ENCODE data around the gene ABCA2. TPM values are rescaled to one million over a fixed set of nuclear protein-coding genes. Genes with fewer than 3 reads are reported as not detected.
A peak's percentile ranks its signal among the peaks of the same experiment; 100 is the strongest.

ABCA2 gene
- total and polyA plus RNA-seq, 4 donors = 2.9 to 15.2 (median 12.3) TPM

GRCh38 chr9:136997830-136998234, 30.2 kb downstream of the ABCA2 start (continued):
- TF ChIP-seq CTCF (IDR thresholded peaks at IDR 0.05; ENCODE audit: low read depth, low read length, missing input control) = no peak
- TF ChIP-seq TAF1 (conservative IDR thresholded peaks at IDR 0.05) = no peak

DNA sequence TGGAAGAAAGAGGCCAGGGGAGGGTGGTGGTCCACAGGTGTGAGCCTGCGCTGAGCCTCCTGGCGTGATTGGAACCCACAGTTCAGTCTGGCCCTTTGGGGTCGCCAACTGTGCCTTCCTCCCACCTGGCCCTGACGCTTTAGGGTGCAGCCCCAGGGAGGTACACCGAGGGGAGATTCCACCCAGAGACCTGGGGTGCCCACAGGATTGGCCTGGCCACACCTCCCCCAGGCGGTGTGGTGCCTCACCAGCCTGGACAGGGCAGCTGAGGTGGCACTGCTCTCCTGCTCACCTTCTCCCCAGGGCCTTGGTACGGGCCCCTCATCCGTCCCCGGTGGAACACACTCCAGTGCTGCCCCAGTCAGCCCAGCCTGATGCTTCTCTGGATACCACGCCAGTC, 30.7 kb downstream of the ABCA2 start:
- Histone ChIP-seq H3K27ac (ENCODE audit: low read depth in 1 of 2, low read length in 2 of 2) (peak overlapping the region in 1 of 2 donors; percentile 28), H3K9ac (ENCODE audit: low read depth in 1 of 2, low read length in 2 of 2) (no peak overlapping the region), H3K4me3 (ENCODE audit: low read depth in 1 of 3, low read length in 3 of 3) (no peak overlapping the region), H3K9me3 (ENCODE audit: control insufficient read depth in 4 of 4, low read length in 3 of 4) (no peaks in the 10 kb centered on the region), H3K4me1 (ENCODE audit: control insufficient read depth in 4 of 4, insufficient read depth in 4 of 4, low read length in 3 of 4) (peaks cover 9 to 36% (median 15%) of the 10 kb centered on the region in 4 donors), H3K27me3 (ENCODE audit: control insufficient read depth in 4 of 4, insufficient read depth in 4 of 4, low read length in 3 of 4) (no peaks in the 10 kb centered on the region), H3K36me3 (ENCODE audit: control insufficient read depth in 4 of 4, insufficient read depth in 3 of 4, low read depth in 1 of 4, low read length in 3 of 4) (peaks cover 0 to 3% (median 0%) of the 10 kb centered on the region in 4 donors)
- 74% methylated on average over 10 of the region's 10 CpGs for WGBS
- DNase-seq (ENCODE audit: low spot score) = no peak
- TF ChIP-seq RXRA (IDR thresholded peaks at IDR 0.05) (no peak), GABPA (IDR thresholded peaks at IDR 0.05 in 1 of 2, conservative IDR thresholded peaks at IDR 0.05 in 1 of 2) (no peak), CTCF (IDR thresholded peaks at IDR 0.05; ENCODE audit: low read depth, low read length, missing input control) (no peak), RAD21 (IDR thresholded peaks at IDR 0.05) (no peak), SP1 (IDR thresholded peaks at IDR 0.05) (no peak), FOXA1 (IDR thresholded peaks at IDR 0.05) (no peak), EGR1 (IDR thresholded peaks at IDR 0.05; ENCODE audit: low read depth in 2 of 2) (no peak), TAF1 (conservative IDR thresholded peaks at IDR 0.05) (no peak), YY1 (IDR thresholded peaks at IDR 0.05) (no peak)
- TF ChIP-seq, protein P1, sequence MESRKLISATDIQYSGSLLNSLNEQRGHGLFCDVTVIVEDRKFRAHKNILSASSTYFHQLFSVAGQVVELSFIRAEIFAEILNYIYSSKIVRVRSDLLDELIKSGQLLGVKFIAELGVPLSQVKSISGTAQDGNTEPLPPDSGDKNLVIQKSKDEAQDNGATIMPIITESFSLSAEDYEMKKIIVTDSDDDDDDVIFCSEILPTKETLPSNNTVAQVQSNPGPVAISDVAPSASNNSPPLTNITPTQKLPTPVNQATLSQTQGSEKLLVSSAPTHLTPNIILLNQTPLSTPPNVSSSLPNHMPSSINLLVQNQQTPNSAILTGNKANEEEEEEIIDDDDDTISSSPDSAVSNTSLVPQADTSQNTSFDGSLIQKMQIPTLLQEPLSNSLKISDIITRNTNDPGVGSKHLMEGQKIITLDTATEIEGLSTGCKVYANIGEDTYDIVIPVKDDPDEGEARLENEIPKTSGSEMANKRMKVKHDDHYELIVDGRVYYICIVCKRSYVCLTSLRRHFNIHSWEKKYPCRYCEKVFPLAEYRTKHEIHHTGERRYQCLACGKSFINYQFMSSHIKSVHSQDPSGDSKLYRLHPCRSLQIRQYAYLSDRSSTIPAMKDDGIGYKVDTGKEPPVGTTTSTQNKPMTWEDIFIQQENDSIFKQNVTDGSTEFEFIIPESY (IDR thresholded peaks at IDR 0.05) = no peak

DNA sequence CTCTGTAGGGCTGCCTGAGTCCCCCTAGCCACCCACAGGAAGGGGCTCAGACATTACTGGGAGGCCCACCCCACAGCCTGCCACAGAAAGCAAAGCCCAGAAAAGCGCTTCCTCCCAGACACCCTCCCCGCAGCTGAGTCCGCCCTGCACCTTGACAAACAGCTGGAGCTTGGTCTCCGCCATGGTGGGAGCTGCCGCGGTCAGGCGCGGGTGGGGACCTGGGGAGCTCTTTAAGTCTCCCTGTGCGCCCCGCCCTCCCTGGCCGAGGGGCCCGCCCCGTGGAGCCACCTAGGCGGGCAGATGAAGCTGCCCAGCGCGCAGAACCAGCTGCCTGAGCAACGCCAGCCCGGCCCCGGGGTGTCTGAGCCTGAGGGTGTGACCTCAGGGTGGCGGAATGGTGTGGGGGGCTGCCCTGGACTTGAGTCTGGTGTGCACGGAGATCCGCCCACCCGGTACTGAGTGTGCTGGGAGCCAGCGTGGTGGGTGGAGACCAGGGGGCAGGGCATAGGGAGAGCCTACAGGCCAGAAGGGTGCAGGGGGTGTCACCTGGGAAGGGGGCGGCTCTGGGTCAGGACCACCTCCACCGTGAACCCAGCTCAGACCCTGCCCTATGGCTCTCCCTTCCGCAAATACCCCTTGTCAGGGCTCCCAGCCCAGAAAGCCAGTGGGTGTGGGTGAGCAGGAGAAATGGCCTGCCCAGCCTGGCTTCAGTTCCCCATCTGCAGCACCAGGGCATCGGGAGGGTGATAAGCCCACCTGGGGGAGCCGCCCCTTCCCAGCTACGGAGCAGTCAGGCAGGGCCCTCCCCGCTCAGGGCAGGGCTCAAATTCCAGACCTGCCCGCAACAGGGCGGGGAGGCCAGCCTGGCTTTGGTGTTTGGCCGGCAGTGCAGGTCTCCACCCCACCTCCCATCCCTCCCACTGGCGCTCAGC, 31.4 kb downstream of the ABCA2 start, which contains the start of gene CLIC3:
TSS of gene CLIC3 (minus strand) at position 208 of the 932 bp plus-strand sequence. CDS start at position 183, 25 bp downstream.
- Histone ChIP-seq H3K9ac (ENCODE audit: low read depth in 1 of 2, low read length in 2 of 2) (no peak within 1 kb of the TSS), H3K4me3 (ENCODE audit: low read depth in 1 of 3, low read length in 3 of 3) (no peak within 1 kb of the TSS), H3K4me1 (ENCODE audit: control insufficient read depth in 4 of 4, insufficient read depth in 4 of 4, low read length in 3 of 4) (peaks cover 7 to 32% (median 15%) of the 10 kb centered on the region in 4 donors), H3K27me3 (ENCODE audit: control insufficient read depth in 4 of 4, insufficient read depth in 4 of 4, low read length in 3 of 4) (no peaks in the 10 kb centered on the region), H3K9me3 (ENCODE audit: control insufficient read depth in 4 of 4, low read length in 3 of 4) (no peaks in the 10 kb centered on the region), H3K27ac (ENCODE audit: low read depth in 1 of 2, low read length in 2 of 2) (peak within 1 kb of the TSS in 1 of 2 donors; percentile 12), H3K36me3 (ENCODE audit: control insufficient read depth in 4 of 4, insufficient read depth in 3 of 4, low read depth in 1 of 4, low read length in 3 of 4) (peaks cover 0 to 3% (median 0%) of the 10 kb centered on the region in 4 donors)
- DNase-seq (ENCODE audit: low spot score) = no peak
- 26% methylated on average over 35 of the region's 35 CpGs for WGBS
- TF ChIP-seq HNF4A (conservative IDR thresholded peaks at IDR 0.05) = no peak
- TF ChIP-seq ATF3 (IDR thresholded peaks at IDR 0.05) = no peak
- no peak for TF ChIP-seq JUND (IDR thresholded peaks at IDR 0.05)
- TF ChIP-seq, protein P1 (IDR thresholded peaks at IDR 0.05) = no peak
- TF ChIP-seq RAD21 (IDR thresholded peaks at IDR 0.05) = no peak
- no peak for TF ChIP-seq RXRA (IDR thresholded peaks at IDR 0.05)
- TF ChIP-seq FOXA2 (IDR thresholded peaks at IDR 0.05) = no peak
- TF ChIP-seq TAF1 (conservative IDR thresholded peaks at IDR 0.05) = no peak
- no peak for TF ChIP-seq GABPA (IDR thresholded peaks at IDR 0.05 in 1 of 2, conservative IDR thresholded peaks at IDR 0.05 in 1 of 2)
- TF ChIP-seq YY1 (IDR thresholded peaks at IDR 0.05) = no peak
- TF ChIP-seq, protein P2, sequence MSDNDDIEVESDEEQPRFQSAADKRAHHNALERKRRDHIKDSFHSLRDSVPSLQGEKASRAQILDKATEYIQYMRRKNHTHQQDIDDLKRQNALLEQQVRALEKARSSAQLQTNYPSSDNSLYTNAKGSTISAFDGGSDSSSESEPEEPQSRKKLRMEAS (IDR thresholded peaks at IDR 0.05) = no peak
- no peak for TF ChIP-seq FOXA1 (IDR thresholded peaks at IDR 0.05)

Data from liver (tissue), 9 donors.